IPS-18a (cell line): Measurements from ENCODE around the gene ZNF532.
"Not testable (repeated sequence)": the region's sequence is repeated elsewhere in the genome, so short reads cannot be mapped to it uniquely, and the experiment has no call there.

Experiments
- H3K27ac ChIP-seq: one replicate; pipeline ENCODE4 v1.5.1; 2013; ENCODE audit warnings: low read length
- H3K27me3 ChIP-seq: one replicate; pipeline ENCODE4 v1.6.1; 2013; ENCODE audit warnings: mild to moderate bottlenecking, low read length; ENCODE audit not compliant: control insufficient read depth, insufficient read depth
- H3K36me3 ChIP-seq: one replicate; pipeline ENCODE4 v1.6.1; 2013; ENCODE audit warnings: low read depth, low read length; ENCODE audit not compliant: control insufficient read depth
- H3K4me1 ChIP-seq: one replicate; pipeline ENCODE4 v1.6.1; 2013; ENCODE audit warnings: low read depth, low read length; ENCODE audit not compliant: control insufficient read depth
- H3K4me3 ChIP-seq: one replicate; pipeline ENCODE4 v1.5.1; 2013; ENCODE audit warnings: low read length
- H3K9ac ChIP-seq: one replicate; pipeline ENCODE4 v1.6.1; 2013; ENCODE audit warnings: mild to moderate bottlenecking, low read length, moderate library complexity
- H3K9me3 ChIP-seq: one replicate; pipeline ENCODE4 v1.6.1; 2013; ENCODE audit warnings: low read depth, low read length; ENCODE audit not compliant: control insufficient read depth

ZNF532 gene

DNA sequence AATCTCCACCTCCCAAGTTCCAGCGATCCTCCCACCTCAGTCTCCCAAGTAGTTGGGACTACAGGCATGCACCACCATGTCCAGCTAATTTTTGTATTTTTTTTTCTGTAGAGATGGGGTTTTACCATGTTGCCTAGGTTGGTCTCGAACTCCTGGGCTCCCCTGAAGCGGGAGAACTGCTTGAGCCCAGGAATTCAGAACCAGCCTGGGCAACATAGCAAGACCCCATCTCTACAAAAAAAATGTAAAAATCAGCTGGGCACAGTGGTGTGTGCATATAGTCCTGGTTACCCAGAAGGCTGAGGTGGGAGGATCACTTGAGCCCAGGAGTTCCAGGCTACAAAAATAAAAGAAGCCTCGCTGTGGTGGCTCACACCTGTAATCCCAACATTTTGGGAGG, 12.0 kb upstream of the ZNF532 start:
- Histone ChIP-seq H3K27me3 (no peaks in the 10 kb centered on the region), H3K4me3 (no peak overlapping the region), H3K9me3 (no peaks in the 10 kb centered on the region), H3K27ac (no peak overlapping the region), H3K4me1 (peaks cover 20% of the 10 kb centered on the region), H3K9ac (no peak overlapping the region), H3K36me3 (no peaks in the 10 kb centered on the region)

DNA sequence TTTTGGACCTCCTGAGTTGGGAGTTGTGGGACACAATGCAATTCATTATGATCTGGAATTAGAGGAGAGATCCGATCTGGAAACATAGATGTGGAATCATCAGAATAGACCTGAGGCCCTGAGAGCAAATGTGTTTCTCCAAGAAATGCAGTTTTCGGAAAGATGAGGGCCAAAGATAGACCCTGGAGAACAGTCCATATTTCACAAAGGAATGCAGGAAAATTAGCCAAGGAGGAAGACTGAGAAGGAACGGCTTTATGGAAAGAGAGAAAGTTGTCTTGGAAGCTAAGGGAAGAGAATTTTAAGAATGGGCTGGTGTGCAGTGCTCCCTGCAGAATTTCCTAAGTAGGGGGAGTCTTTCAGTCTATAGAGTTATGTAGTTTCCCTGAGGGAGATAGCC, 11.1 kb upstream of the ZNF532 start:
- no peaks in the 10 kb centered on the region for H3K9me3 ChIP-seq
- H3K27ac ChIP-seq, result no peak overlapping the region
- no peak overlapping the region for H3K9ac ChIP-seq
- no peak overlapping the region for H3K4me3 ChIP-seq
- H3K4me1 ChIP-seq, result peaks cover 20% of the 10 kb centered on the region
- no peaks in the 10 kb centered on the region for H3K36me3 ChIP-seq
- H3K27me3 ChIP-seq, result no peaks in the 10 kb centered on the region

DNA sequence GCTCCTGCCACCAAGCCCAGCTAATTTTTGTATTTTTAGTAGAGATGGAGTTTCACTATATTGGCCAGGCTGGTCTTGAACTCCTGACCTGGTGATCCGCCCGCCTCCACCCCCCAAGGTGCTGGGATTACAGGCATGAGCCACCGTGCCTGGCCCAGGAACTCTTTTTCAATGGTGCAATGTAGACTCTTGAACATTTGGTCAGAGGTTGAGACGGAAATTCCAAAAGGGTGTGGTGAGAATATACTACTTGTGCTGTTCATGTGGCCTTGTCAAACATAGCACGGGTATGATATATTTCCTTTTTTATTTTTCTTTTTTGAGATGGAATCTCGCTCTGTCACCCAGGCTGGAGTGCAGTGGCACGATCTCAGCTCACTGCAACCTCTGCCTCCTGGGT, 9.2 kb upstream of the ZNF532 start:
- not testable (repeated sequence) for H3K27me3 ChIP-seq, H3K9ac ChIP-seq, H3K4me3 ChIP-seq, H3K9me3 ChIP-seq, H3K27ac ChIP-seq, H3K36me3 ChIP-seq
- H3K4me1 ChIP-seq, result peaks cover 35% of the 10 kb centered on the region

GRCh38 chr18:58856881-58857280, 7.8 kb upstream of the ZNF532 start:
- Histone ChIP-seq H3K9ac (no peak overlapping the region), H3K4me3 (no peak overlapping the region), H3K9me3 (no peaks in the 10 kb centered on the region), H3K36me3 (no peaks in the 10 kb centered on the region), H3K4me1 (peaks cover 35% of the 10 kb centered on the region), H3K27me3 (no peaks in the 10 kb centered on the region), H3K27ac (no peak overlapping the region)

DNA sequence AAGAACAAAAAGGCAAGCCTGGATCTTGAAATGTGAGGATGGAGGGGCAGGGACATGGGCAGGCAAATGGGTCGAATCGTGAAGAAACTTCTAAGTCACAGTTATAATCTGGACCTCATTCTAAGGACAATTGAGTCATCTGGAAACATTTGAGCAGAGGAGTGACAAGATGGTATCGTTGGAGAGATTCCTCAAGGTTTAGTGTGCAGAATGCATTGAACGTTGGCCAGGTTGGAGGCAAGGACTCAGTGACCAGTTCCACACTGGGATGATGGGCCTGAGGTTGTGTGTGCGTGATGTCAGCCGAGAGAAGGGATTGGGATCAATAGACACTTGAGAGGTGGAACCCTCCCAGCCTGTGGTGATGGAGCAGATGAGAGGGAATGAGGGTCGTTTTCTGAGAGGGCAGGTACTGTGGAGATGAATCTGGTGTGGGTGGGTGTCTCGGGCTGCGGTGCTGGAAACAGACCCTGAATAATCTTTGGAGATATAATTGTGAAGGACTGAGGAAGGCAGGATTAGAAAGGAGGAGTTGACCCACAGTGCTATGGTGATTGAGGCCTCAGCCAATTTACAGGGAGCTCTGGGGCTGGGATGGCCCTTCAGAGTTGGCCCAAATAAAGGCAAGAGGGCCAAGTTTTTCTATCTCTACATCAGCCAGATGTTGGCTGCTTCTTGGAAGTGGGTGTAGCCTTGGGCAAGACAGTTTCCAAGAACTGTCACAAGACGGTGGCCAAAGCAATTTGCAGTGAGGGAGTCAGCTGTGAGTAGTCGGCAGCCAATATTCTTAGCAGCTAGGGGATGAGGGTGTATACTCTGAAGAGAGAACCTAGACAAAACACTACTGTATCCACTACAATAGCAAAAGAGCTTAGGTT, 5.8 kb upstream of the ZNF532 start:
- peaks cover 39% of the 10 kb centered on the region for H3K4me1 ChIP-seq
- no peaks in the 10 kb centered on the region for H3K27me3 ChIP-seq
- H3K4me3 ChIP-seq, result peak overlapping the region; percentile 20
- no peaks in the 10 kb centered on the region for H3K9me3 ChIP-seq
- H3K9ac ChIP-seq, result no peak overlapping the region
- H3K27ac ChIP-seq, result peak overlapping the region; percentile 26
- H3K36me3 ChIP-seq, result no peaks in the 10 kb centered on the region

DNA sequence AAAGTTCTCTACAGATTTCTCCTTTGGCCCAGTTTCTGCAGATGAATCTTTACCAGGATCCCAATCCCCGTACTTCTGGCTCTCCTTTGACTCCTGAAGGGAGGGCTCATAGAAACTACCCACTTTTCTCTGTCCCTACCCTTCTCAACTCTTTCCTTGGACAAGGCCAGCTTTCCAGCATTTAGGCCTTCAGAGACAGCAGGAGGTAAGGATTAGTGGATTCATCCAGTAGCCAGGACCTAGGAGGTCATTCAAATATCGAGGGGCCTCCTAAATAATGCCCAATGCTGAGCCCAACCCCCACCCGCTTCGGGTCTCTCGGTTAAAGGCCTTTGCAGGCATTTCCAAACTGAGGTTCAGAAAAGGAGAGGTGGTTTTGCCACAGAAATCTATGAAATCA, 4.8 kb upstream of the ZNF532 start:
- Histone ChIP-seq H3K36me3 (peaks cover 2% of the 10 kb centered on the region), H3K27me3 (no peaks in the 10 kb centered on the region), H3K9ac (peak overlapping the region; percentile 93), H3K4me3 (peak overlapping the region; percentile 20), H3K27ac (peak overlapping the region; percentile 94), H3K4me1 (peaks cover 45% of the 10 kb centered on the region), H3K9me3 (no peaks in the 10 kb centered on the region)

DNA sequence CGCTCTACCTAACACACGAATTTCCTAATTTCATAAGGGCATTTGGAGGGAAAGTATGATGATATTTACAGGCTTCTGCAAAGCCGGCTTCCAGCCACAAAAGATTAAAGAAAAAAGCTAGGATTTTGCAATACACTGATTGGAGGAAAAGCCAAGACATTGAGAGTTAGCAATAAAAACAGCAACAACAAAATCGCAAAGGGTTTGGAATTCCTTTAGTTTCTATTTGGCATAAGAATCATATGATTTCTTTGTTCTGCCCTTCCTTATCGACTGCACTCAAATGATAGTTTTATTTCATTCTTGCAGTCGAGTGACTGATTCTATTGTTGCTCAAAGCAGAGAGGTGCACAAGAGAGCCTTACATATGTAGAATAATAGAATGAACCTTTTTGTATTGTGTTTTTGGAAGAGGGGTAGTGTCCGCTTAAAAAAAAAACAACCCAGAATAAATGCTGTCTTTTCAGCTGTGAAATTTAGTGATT, 3.9 kb upstream of the ZNF532 start:
- H3K36me3 ChIP-seq, result peaks cover 11% of the 10 kb centered on the region
- H3K27ac ChIP-seq, result peak overlapping the region; percentile 94
- H3K27me3 ChIP-seq, result no peaks in the 10 kb centered on the region
- peak overlapping the region; percentile 93 for H3K9ac ChIP-seq
- peaks cover 54% of the 10 kb centered on the region for H3K4me1 ChIP-seq
- no peaks in the 10 kb centered on the region for H3K9me3 ChIP-seq
- peak overlapping the region; percentile 69 for H3K4me3 ChIP-seq

DNA sequence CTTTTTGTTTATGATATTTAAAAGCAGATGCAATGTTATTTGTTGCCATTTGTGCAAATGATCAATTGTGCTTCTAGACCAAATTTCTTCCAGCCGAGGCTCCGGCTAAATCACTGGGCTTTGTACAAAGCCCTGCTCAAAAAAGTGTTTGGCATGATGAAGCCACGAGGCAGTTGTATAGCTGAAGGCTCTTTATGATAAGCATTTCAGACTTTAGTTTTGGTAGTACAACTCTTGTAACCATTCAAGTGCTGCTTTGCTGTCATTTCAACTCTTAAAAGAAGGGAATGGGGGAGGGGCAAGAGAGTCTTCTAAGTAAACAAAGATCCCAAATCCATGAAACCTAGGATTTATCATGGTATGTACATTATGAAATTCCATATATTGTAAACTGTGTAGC, 3.3 kb upstream of the ZNF532 start:
- Histone ChIP-seq H3K4me3 (peak overlapping the region; percentile 69), H3K27ac (peak overlapping the region; percentile 94), H3K4me1 (peaks cover 60% of the 10 kb centered on the region), H3K9me3 (no peaks in the 10 kb centered on the region), H3K27me3 (no peaks in the 10 kb centered on the region), H3K36me3 (peaks cover 17% of the 10 kb centered on the region), H3K9ac (peak overlapping the region; percentile 93)

GRCh38 chr18:58861861-58862301, 2.8 kb upstream of the ZNF532 start:
- Histone ChIP-seq H3K27ac (peak overlapping the region; percentile 94), H3K9me3 (no peaks in the 10 kb centered on the region), H3K4me3 (peak overlapping the region; percentile 69), H3K4me1 (peaks cover 65% of the 10 kb centered on the region), H3K9ac (peak overlapping the region; percentile 93), H3K36me3 (peaks cover 22% of the 10 kb centered on the region), H3K27me3 (no peaks in the 10 kb centered on the region)

GRCh38 chr18:58862356-58862755, 2.3 kb upstream of the ZNF532 start:
- peak overlapping the region; percentile 93 for H3K9ac ChIP-seq

GRCh38 chr18:58862851-58863538, 1.7 kb upstream of the ZNF532 start:
- H3K9ac ChIP-seq, result peak overlapping the region; percentile 93
- peaks cover 75% of the 10 kb centered on the region for H3K4me1 ChIP-seq

More at GRCh38 chr18:58862356-58862755, 2.3 kb upstream of the ZNF532 start:
- H3K36me3 ChIP-seq, result peaks cover 24% of the 10 kb centered on the region
- peaks cover 69% of the 10 kb centered on the region for H3K4me1 ChIP-seq
- no peaks in the 10 kb centered on the region for H3K9me3 ChIP-seq
- peak overlapping the region; percentile 94 for H3K27ac ChIP-seq
- no peaks in the 10 kb centered on the region for H3K27me3 ChIP-seq
- H3K4me3 ChIP-seq, result peak overlapping the region; percentile 69

More at GRCh38 chr18:58862851-58863538, 1.7 kb upstream of the ZNF532 start:
- Histone ChIP-seq H3K9me3 (no peaks in the 10 kb centered on the region), H3K36me3 (peaks cover 29% of the 10 kb centered on the region), H3K27ac (peak overlapping the region; percentile 94), H3K27me3 (no peaks in the 10 kb centered on the region), H3K4me3 (peak overlapping the region; percentile 69)
